Muscle of leg (tissue), 11 donors: ENCODE measurements around the gene CORIN. TPM values are rescaled to one million over a fixed set of nuclear protein-coding genes. Genes with fewer than 3 reads are reported as not detected.

Source experiments
- DNase-seq: peaks from one replicate; pipeline ENCODE4 v3.0.0; 2013
- H3K27ac ChIP-seq: one replicate; pipeline ENCODE4 v1.5.1; 2013; ENCODE audit warnings: mild to moderate bottlenecking, low read length, control low read depth
- H3K27me3 ChIP-seq: one replicate; pipeline ENCODE4 v1.6.1; 2013; ENCODE audit warnings: low read length; ENCODE audit not compliant: control insufficient read depth, insufficient read depth
- H3K36me3 ChIP-seq: one replicate; pipeline ENCODE4 v1.6.1; 2013; ENCODE audit warnings: low read length; ENCODE audit not compliant: control insufficient read depth, insufficient read depth
- H3K4me1 ChIP-seq: one replicate; pipeline ENCODE4 v1.6.1; 2013; ENCODE audit warnings: low read length; ENCODE audit not compliant: control insufficient read depth, insufficient read depth
- H3K4me3 ChIP-seq: one replicate; pipeline ENCODE4 v1.5.1; 2013; ENCODE audit warnings: low read length, control low read depth
- H3K9me3 ChIP-seq: replicated peaks from 2 replicates; pipeline ENCODE4 v1.6.1; 2013; ENCODE audit warnings: low read depth, low read length; ENCODE audit not compliant: control insufficient read depth
- whole genome bisulfite sequencing: methylation state at CpG from one replicate; pipeline ENCODE4 v1.1.5; 2013; ENCODE audit warnings: missing lambda C conversion rate; ENCODE audit not compliant: insufficient coverage; 5-methylcytosine and 5-hydroxymethylcytosine counted together
- polyA plus RNA-seq, 8 donors: library from polyadenylated mRNA; unstranded; fragments of 120-200 nt; gene quantifications; one replicate each; pipeline versions ENCODE4 v1.2.1 to v1.2.3, GENCODE V29; 2013; ENCODE audit warnings: inconsistent platforms in 1 of 8, low replicate concordance in 1 of 8; ENCODE audit not compliant: insufficient read length in 8 of 8, insufficient read depth in 1 of 8
- total RNA-seq: library from RNA; stranded (reverse); fragments of 120-200 nt; gene quantifications from one replicate; pipeline ENCODE4 v1.2.4, GENCODE V29; 2013

Gene CORIN
- total and polyA plus RNA-seq, 9 donors = 0.87 to 3.9 (median 2.0) TPM

DNA sequence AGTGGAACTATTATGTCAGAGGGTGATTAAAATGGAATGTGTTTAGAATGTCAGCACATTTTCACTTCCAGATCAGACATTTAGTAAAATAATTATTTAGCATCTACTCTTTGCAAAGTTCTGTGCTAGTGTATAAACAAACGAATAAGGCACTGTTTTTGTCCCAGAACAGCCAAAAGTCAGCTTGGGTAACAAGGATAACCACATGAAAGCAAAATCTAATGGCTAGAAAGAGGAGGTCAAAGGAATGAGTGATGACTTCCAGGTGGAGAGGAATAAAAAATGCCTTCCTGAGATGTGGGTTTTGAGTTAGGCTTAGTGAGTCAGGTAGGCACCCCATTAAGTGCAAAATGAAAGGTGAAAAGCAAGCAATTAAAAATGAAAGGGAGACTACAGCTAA, 240.2 kb downstream of the CORIN start:
- DNase-seq = no peak
- Histone ChIP-seq H3K4me1 (no peaks in the 10 kb centered on the region), H3K36me3 (no peaks in the 10 kb centered on the region), H3K27me3 (no peaks in the 10 kb centered on the region), H3K9me3 (no peaks in the 10 kb centered on the region), H3K4me3 (no peak overlapping the region), H3K27ac (no peak overlapping the region)
- WGBS = 33% methylated on average over 1 of the region's 1 CpG

DNA sequence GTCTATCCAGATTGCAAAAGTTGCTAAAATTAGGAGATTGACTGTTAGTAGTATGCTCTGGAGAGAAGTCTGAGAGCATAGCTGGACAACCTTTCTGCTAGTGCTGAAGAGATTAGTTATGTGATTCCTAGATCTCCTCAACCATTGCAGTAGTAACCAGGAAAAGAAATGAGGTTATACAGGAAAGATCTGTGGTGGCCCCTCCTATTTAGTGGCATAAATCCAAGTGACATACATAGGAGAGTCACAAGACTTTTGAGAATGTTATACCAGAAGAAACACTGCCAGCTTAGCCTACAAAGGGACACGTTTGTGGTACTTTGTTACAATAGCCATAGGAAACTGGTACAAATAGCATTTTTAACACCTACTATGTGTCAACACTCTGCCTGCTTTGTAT, 247.5 kb downstream of the CORIN start:
- no peak for DNase-seq
- H3K9me3 ChIP-seq = peaks cover 9% of the 10 kb centered on the region
- no peaks in the 10 kb centered on the region for H3K4me1 ChIP-seq
- H3K27ac ChIP-seq = no peak overlapping the region
- H3K27me3 ChIP-seq = no peaks in the 10 kb centered on the region
- peaks cover 16% of the 10 kb centered on the region for H3K36me3 ChIP-seq
- WGBS = no CpG with 5 or more reads among the region's 1 CpG
- no peak overlapping the region for H3K4me3 ChIP-seq

DNA sequence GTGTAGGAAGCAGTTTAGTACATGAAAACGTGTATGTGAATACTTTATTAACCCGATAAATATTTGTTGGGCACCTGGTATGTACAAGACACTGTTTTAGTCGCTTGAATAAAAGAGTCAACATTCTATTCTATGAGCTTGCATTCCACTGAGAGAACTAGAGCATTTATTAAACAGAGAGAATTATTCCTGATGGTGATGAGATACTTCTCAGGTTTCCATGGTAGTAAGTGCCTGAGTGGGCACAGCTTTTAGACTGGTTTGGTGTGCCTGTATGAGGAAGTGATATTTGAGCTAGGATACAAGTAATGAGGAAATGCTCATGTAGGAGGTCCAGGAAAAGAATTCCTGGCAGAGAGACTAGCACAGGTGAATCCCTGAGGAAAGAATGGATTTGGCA, 258.6 kb downstream of the CORIN start:
- Histone ChIP-seq H3K9me3 (no peaks in the 10 kb centered on the region), H3K27ac (no peak overlapping the region), H3K4me3 (no peak overlapping the region), H3K4me1 (no peaks in the 10 kb centered on the region), H3K27me3 (no peaks in the 10 kb centered on the region), H3K36me3 (peaks cover 26% of the 10 kb centered on the region)
- WGBS = no CpG with 5 or more reads among the region's 3 CpGs
- no peak for DNase-seq

DNA sequence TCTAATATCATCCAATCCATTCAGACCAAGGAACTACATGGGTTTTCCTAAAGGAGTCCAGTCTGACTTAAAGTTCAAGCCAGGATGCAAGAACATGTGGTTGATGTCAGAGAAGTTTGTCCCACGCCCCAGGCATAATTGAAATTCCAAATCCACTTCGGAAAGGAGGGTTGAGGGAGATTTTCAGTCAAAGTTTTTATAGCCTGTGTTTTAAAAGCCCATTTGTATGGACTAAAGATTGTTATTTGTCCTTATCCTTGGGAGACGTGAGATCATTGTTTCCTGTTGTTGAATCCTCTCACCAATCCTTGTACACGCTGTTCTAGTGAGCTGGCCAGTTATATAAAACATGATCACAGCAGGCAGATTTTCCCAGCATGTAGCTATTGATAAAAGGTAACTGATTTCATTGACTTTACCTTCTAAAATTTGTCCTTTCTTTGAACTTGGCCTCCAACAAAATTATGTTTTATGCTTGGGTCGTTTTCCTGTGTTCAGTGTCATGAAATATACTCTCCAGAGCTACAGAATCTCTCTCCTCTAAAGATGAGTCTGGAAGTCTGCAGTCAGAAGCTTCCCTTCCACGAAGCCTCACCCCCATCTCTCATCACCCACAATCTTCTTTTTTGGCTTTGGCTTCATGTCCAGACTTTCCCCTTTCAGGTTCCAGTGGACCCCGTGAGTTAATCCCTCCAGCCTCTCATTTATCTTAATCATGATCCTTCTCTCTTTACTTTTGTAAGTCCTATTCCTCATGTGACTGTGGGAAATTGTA, 259.9 kb downstream of the CORIN start:
- Histone ChIP-seq H3K4me3 (no peak overlapping the region), H3K9me3 (no peaks in the 10 kb centered on the region), H3K4me1 (no peaks in the 10 kb centered on the region), H3K27me3 (no peaks in the 10 kb centered on the region), H3K36me3 (peaks cover 26% of the 10 kb centered on the region), H3K27ac (no peak overlapping the region)
- peak; percentile 32 for DNase-seq
- WGBS = 17% methylated on average over 2 of the region's 7 CpGs

DNA sequence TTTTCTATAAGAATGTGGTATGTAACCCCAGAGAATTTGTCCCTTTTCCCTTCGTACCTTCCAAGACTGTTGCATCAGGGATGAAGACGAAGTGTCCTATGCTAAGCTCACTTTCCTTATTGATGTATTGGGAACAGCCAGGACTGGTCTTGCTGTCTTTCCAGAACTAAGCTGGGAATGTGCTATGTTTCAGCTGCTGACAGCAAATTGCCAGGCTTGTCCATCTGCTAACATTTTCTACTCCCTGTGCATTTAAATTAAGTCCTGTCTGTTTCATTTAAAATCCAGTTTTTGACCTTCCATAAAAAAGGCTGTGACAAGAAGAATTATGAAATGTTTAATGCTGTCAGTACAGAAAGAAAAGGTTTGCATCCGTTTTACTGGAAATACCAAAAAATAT, 264.9 kb downstream of the CORIN start:
- Histone ChIP-seq H3K27me3 (no peaks in the 10 kb centered on the region), H3K27ac (no peak overlapping the region), H3K9me3 (no peaks in the 10 kb centered on the region), H3K4me3 (no peak overlapping the region), H3K36me3 (peaks cover 28% of the 10 kb centered on the region), H3K4me1 (no peaks in the 10 kb centered on the region)
- no CpG with 5 or more reads among the region's 3 CpGs for WGBS
- DNase-seq = peak; percentile 16

DNA sequence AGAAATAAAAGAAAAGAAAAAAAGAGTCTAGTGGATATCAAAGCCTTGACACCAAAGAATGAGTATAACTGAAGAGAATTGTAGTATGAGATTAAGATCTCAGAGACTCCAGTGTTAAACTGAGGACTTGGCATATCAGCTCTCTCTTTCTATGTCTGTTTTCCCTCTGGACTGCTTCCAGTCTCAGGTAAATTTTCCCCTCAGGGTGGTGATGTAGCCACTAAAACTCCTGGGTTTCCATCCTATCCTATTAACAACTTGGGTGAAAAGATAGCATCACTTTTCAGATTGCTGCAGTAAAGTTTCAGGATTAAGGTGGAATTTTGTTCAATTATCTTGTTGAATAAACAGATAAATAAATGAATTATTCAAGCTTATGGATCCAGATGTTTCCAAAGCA, 267.1 kb downstream of the CORIN start:
- H3K36me3 ChIP-seq = peaks cover 28% of the 10 kb centered on the region

DNA sequence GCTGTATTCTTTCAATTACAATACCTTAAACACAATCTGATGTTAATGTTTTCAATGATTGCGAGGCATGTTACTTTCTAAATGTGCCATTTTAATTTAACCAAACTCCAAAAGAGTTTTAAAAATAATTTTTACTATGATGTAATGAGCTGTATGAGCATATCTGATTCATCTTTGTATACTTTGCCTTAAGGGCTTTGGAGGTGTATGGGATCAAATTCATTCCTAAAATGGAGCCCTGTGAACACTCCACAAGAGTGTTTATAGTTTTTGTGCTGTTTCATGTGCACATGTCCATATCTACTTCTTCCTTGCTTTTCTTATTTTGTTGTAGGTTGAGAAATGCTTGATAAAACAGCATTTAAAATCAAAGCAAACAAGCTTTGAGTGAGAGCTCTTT, 270.4 kb downstream of the CORIN start:
- Histone ChIP-seq H3K36me3 (peaks cover 18% of the 10 kb centered on the region), H3K9me3 (no peaks in the 10 kb centered on the region), H3K4me1 (no peaks in the 10 kb centered on the region), H3K27ac (no peak overlapping the region), H3K27me3 (no peaks in the 10 kb centered on the region), H3K4me3 (no peak overlapping the region)
- no peak for DNase-seq
- WGBS = no CpG with 5 or more reads among the region's 1 CpG

More for the DNA sequence above, 267.1 kb downstream of the CORIN start:
- H3K4me3 ChIP-seq = no peak overlapping the region
- H3K9me3 ChIP-seq = no peaks in the 10 kb centered on the region
- H3K4me1 ChIP-seq = no peaks in the 10 kb centered on the region
- DNase-seq = no peak
- H3K27me3 ChIP-seq = no peaks in the 10 kb centered on the region
- H3K27ac ChIP-seq = no peak overlapping the region

DNA sequence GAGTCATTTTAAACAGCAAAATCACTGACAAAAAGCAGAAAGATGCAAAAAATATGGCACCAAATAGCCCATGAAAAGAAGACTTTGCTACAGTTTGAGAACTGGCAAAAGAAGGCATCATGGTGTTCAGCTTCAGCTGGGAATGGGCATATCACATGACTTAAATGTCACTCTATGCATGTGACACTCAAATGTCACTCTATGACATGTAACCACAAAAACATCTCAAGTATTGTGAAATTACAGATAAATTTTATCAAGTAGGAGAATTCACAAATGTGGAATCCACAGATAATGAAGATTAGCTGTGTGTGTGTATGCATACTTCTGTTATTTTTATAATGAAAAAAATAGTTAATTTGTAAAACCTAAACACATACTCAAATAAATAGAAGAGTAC, 270.9 kb downstream of the CORIN start:
- Histone ChIP-seq H3K27me3 (no peaks in the 10 kb centered on the region), H3K4me3 (no peak overlapping the region), H3K9me3 (no peaks in the 10 kb centered on the region), H3K4me1 (no peaks in the 10 kb centered on the region), H3K36me3 (peaks cover 16% of the 10 kb centered on the region), H3K27ac (no peak overlapping the region)
- DNase-seq = no peak

DNA sequence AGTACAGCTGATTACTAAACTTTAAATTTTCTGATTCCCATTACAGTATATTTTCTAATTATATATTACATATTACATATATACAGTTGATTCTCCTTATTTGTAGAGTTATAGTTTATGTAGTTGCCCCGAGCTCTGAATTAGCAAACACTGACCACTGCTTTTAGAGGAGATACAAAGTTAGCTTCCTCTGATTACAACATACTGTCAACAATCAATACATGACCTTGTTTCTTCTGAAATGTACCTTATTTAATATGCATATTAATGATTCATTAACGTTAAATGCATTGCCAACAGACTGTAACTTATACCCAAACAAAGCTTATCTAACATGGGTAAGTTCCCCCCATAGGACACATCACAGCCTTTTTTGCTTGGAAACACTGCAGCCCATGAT, 271.3 kb downstream of the CORIN start:
- no CpG with 5 or more reads among the region's 2 CpGs for WGBS
- Histone ChIP-seq H3K4me3 (no peak overlapping the region), H3K36me3 (peaks cover 13% of the 10 kb centered on the region), H3K9me3 (no peaks in the 10 kb centered on the region), H3K27ac (no peak overlapping the region), H3K27me3 (no peaks in the 10 kb centered on the region), H3K4me1 (no peaks in the 10 kb centered on the region)
- DNase-seq = no peak

DNA sequence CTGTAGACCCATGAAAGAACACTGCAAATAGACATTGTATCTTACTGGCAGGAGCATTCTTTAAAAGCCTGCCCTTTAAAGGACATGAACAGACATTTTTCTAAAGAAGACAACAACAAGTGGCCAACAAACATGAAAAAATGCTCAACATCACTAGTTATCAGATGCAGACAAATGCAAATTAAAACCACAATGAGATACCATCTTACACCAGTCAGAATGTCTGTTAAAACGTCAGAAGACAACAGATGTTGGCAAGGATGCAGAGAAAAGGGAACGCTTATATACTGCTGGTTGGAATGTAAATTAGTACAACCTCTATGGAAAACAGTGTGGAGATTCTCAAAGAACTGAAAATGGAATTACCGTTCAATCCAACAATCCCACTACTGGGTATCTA, 275.6 kb downstream of the CORIN start:
- H3K4me3 ChIP-seq = no peak overlapping the region
- H3K9me3 ChIP-seq = no peaks in the 10 kb centered on the region
- H3K27me3 ChIP-seq = no peaks in the 10 kb centered on the region
- H3K36me3 ChIP-seq = peaks cover 20% of the 10 kb centered on the region
- no CpG with 5 or more reads among the region's 3 CpGs for WGBS
- no peak overlapping the region for H3K27ac ChIP-seq
- no peak for DNase-seq
- no peaks in the 10 kb centered on the region for H3K4me1 ChIP-seq

DNA sequence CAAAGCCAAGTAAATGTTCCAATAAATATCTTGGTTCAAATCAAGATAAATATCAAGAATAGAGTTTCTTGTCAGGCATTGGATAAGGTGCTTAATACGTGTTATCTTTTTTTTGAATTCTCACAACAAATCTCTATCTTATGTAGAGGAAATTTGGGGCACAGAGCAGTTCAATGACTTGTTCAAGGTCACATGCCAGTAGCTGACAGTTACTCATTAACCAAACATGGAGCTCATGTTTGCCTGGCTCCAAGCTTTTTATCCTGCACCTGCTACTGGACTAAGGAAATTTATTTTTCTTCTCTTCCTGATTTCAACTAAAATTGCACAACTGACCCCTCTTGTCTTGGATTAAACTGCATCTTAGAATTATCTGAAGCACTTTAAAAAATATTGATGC, 276.5 kb downstream of the CORIN start:
- Histone ChIP-seq H3K4me1 (no peaks in the 10 kb centered on the region), H3K4me3 (no peak overlapping the region), H3K9me3 (no peaks in the 10 kb centered on the region), H3K36me3 (peaks cover 20% of the 10 kb centered on the region), H3K27me3 (no peaks in the 10 kb centered on the region), H3K27ac (no peak overlapping the region)
- DNase-seq = no peak
- no CpG with 5 or more reads among the region's 1 CpG for WGBS
